Heart left ventricle (tissue), 16 donors: ENCODE measurements around the gene TESK1. TPM values are rescaled to one million over a fixed set of nuclear protein-coding genes. Genes with fewer than 3 reads are reported as not detected.

Source experiments
- ATAC-seq, 4 donors: fragments of 200-7000 bp; cut with Tn5 transposase; one replicate each; pipeline ENCODE4 v1.9.1; 2020 to 2022; ENCODE audit warnings: moderate library complexity in 4 of 4, mild to moderate bottlenecking in 3 of 4, moderate number of reproducible peaks in 1 of 4
- DNase-seq, 5 donors: peaks; one replicate each; pipeline ENCODE4 v3.0.0-alpha.2; 2020
- H3K27ac ChIP-seq, 12 donors: fragments of 200-600 bp; sonication (generic) in 4 of 12; one replicate each; pipeline versions ENCODE4 v1.5.0 to v1.8.0; 2016 to 2022; ENCODE audit warnings: mild to moderate bottlenecking in 2 of 12
- H3K27me3 ChIP-seq, 9 donors: fragments of 200-600 bp; sonication (generic) in 2 of 9; one replicate each; pipeline versions ENCODE4 v1.5.1 to v1.8.0; 2016 to 2022; ENCODE audit warnings: mild to moderate bottlenecking in 3 of 9
- H3K36me3 ChIP-seq, 9 donors: fragments of 200-600 bp; sonication (generic) in 2 of 9; one replicate each; pipeline versions ENCODE4 v1.5.0 to v1.8.0; 2018 to 2022; ENCODE audit warnings: mild to moderate bottlenecking in 2 of 9
- H3K4me1 ChIP-seq, 12 donors: fragments of 200-600 bp; sonication (generic) in 4 of 12; one replicate each; pipeline versions ENCODE4 v1.5.0 to v1.8.0; 2016 to 2022; ENCODE audit warnings: mild to moderate bottlenecking in 3 of 12
- H3K4me3 ChIP-seq, 12 donors: fragments of 200-600 bp; sonication (generic) in 4 of 12; one replicate each; pipeline versions ENCODE4 v1.5.0 to v1.8.0; 2017 to 2022; ENCODE audit warnings: mild to moderate bottlenecking in 9 of 12, moderate library complexity in 4 of 12
- H3K9me3 ChIP-seq, 12 donors: fragments of 200-600 bp; sonication (generic) in 4 of 12; one replicate each; pipeline versions ENCODE4 v1.5.0 to v1.8.0; 2016 to 2022; ENCODE audit warnings: mild to moderate bottlenecking in 1 of 12
- CTCF ChIP-seq, 12 donors: fragments of 200-600 bp; sonication (generic) in 4 of 12; IDR thresholded peaks; one replicate each; pipeline versions ENCODE4 v1.5.0 to v1.8.0; 2018 to 2022; ENCODE audit warnings: antibody characterized with exemption in 12 of 12, mild to moderate bottlenecking in 5 of 12
- POLR2A ChIP-seq, 2 donors: fragments of 450-650 bp; IDR thresholded peaks; one replicate each; pipeline ENCODE4 v1.6.1; 2017; ENCODE audit warnings: antibody characterized with exemption in 2 of 2, mild to moderate bottlenecking in 2 of 2, moderate library complexity in 2 of 2
- WGBS, 4 donors: extraction: QIAGEN DNeasy Blood & Tissue Kit in 2 of 4; methylation state at CpG; one replicate each; pipeline versions ENCODE4 v1.1.5 to v1.1.7; 2013 to 2018; 5-methylcytosine and 5-hydroxymethylcytosine counted together
- intact Hi-C, 10 donors: fragments of 100-400 bp; cut with DNase I; formaldehyde crosslinking; loops; one replicate each; pipeline versions ENCODE4 v1.11.1 to v1.14.2; 2022
- polyA plus RNA-seq, 2 donors: library from polyadenylated mRNA; stranded (reverse); fragments of 200-250 nt; gene quantifications; one replicate each; pipeline ENCODE4 v1.2.3, GENCODE V29; 2013
- total RNA-seq, 9 donors: library from RNA; depleted of rRNA in 2 of 9; stranded (reverse); fragments of >200 nt in 2 of 9; fragmentation: NEBNext Ultra II Directional in 3 of 9; extraction: Animal tissue kit (Norgen Biotek cat#: 25700) in 3 of 9; gene quantifications; one replicate each; pipeline versions ENCODE4 v1.1.0 to v1.2.4, GENCODE V29; 2016 to 2023
- donor health status: ischemic (EF 13 %, LVEDD 7.1; RV severe dilation, severe dysfunction).
- donor health status: healthy with polysubstance abuse.
- donor health status: DM: no; HTN: yes; CAD: no.
- donor health status: DM: no; HTN: no; CAD: no.
- donor health status: ischemic (EF 25% LVEDD 6.9; RV normal size, moderate dysfunction).
- donor health status: ischemic (EF 25% LVEDD 5.7; RV mildly dilated, moderate dysfunction).
- donor health status: healthy.
- donor health status: DM: yes; HTN: yes; CAD: no.
- donor health status: ischemic (EF 35%, LVEDD 5.7; RV mildly dilated, moderate dysfunction).
- donor health status: nonischemic (EF 11% LVEDD 7.7; RV severe dilation, severe dysfunction).
- donor health status: DM: yes; HTN: yes; CAD: no.
- donor health status: PGD.
- donor health status: ischemic (EF 29% LVEDD 5.4; RV normal size, mild dysfunction).
- donor health status: nonischemic (EF 23%, LVEDD 6.1; RV moderate dilation, normal function).

Gene TESK1
- total and polyA plus RNA-seq, 11 donors = 19.8 to 47.6 (median 24.8) TPM

- no peaks in the 10 kb centered on the region for H3K27me3 ChIP-seq
- peak overlapping the region; percentile 41 to 77 (median 64) for H3K4me3 ChIP-seq
- H3K9me3 ChIP-seq = no peaks in the 10 kb centered on the region
- no peaks in the 10 kb centered on the region for H3K36me3 ChIP-seq
- 1 to 8% (median 6%) methylated on average over 11 of the region's 11 CpGs for WGBS, 4 donors
- peaks cover 0 to 68% (median 9%) of the 10 kb centered on the region in 12 donors for H3K4me1 ChIP-seq
- ATAC-seq (peak; percentile 2 to 41 (median 22)), DNase-seq (peak in 1 of 5 donors; percentile 48)
- TF ChIP-seq CTCF (IDR thresholded peaks at IDR 0.05) = no peak
- TF ChIP-seq POLR2A (IDR thresholded peaks at IDR 0.05) = no peak
- intact Hi-C loops = loop anchor here in 5 of 10 donors (1.0 to 10.0 kb wide), 8 partner anchors 41 to 239 kb away; partner anchors contain the start of genes TESK1 (in 1 of the 5) and TPM2 (in 1 of the 5)
- peak overlapping the region; percentile 54 to 89 (median 81) for H3K27ac ChIP-seq
Measured at GRCh38 chr9:35646153-35646532, 41.1 kb downstream of the TESK1 start.

GRCh38 chr9:35646533-35647265, 41.6 kb downstream of the TESK1 start:
- 0 to 1% (median 0%) methylated on average over 31 to 58 of the region's 58 CpGs for WGBS, 4 donors
- peak overlapping the region; percentile 41 to 77 (median 64) for H3K4me3 ChIP-seq
- no peaks in the 10 kb centered on the region for H3K9me3 ChIP-seq
- peak; percentile 93 to 97 (median 93) for DNase-seq
- ATAC-seq = peak; percentile 83 to 97 (median 96)
- TF ChIP-seq POLR2A (IDR thresholded peaks at IDR 0.05) (peak in 1 of 2 donors; percentile 85), CTCF (IDR thresholded peaks at IDR 0.05) (peak; percentile 92 to 99 (median 96))
- no peaks in the 10 kb centered on the region for H3K36me3 ChIP-seq
- peak overlapping the region; percentile 54 to 89 (median 81) for H3K27ac ChIP-seq
- peaks cover 0 to 63% (median 9%) of the 10 kb centered on the region in 12 donors for H3K4me1 ChIP-seq
- intact Hi-C loops = loop anchor here in 5 of 10 donors (1.0 to 10.0 kb wide), 8 partner anchors 41 to 238 kb away; partner anchors contain the start of genes TESK1 (in 1 of the 5) and TPM2 (in 1 of the 5)
- no peaks in the 10 kb centered on the region for H3K27me3 ChIP-seq

- no peak for DNase-seq
- H3K4me1 ChIP-seq = peaks cover 0 to 62% (median 9%) of the 10 kb centered on the region in 12 donors
- peak overlapping the region in 4 of 12 donors; percentile 3 to 86 (median 26) for H3K27ac ChIP-seq
- no peak for TF ChIP-seq POLR2A (IDR thresholded peaks at IDR 0.05)
- TF ChIP-seq CTCF (IDR thresholded peaks at IDR 0.05) = no peak
- H3K4me3 ChIP-seq = peak overlapping the region in 4 of 12 donors; percentile 20 to 54 (median 27)
- no peaks in the 10 kb centered on the region for H3K9me3 ChIP-seq
- peak in 1 of 4 donors; percentile 4 for ATAC-seq
- WGBS, 4 donors = 79 to 81% (median 80%) methylated on average over 24 to 26 of the region's 26 CpGs
- no peaks in the 10 kb centered on the region for H3K36me3 ChIP-seq
- no peaks in the 10 kb centered on the region for H3K27me3 ChIP-seq
- intact Hi-C loops = loop anchor here in 8 of 10 donors (5.0 to 10.0 kb wide), 9 partner anchors 38 to 235 kb away; partner anchors contain the start of genes TESK1 (in 2 of the 8), FAM221B (in 1 of the 8), HINT2 (in 1 of the 8) and SPAG8 (in 1 of the 8)
Measured at GRCh38 chr9:35649431-35650340, 44.6 kb downstream of the TESK1 start.
